ENCODE data around the gene GCN1.

GRCh38 chr12:120162763-120163162, 31.8 kb downstream of the GCN1 start:
- no peak for TF ChIP-seq CTCF (IDR thresholded peaks at IDR 0.05)
- no peak for TF ChIP-seq ZNF121 (CRISPR knock-in tag; IDR thresholded peaks at IDR 0.05)
- TF ChIP-seq CREB1 (CRISPR knock-in tag; IDR thresholded peaks at IDR 0.05), result no peak
- TF ChIP-seq ZNF512 (CRISPR knock-in tag; IDR thresholded peaks at IDR 0.05; ENCODE audit: borderline replicate concordance), result no peak
- TF ChIP-seq SP1 (CRISPR knock-in tag; conservative IDR thresholded peaks at IDR 0.05), result no peak
